SU-DHL-6 (cell line): ENCODE measurements around the gene RFPL4AL1.
"Not testable (repeated sequence)": the region's sequence is repeated elsewhere in the genome, so short reads cannot be mapped to it uniquely, and the experiment has no call there.

Source experiments
- H2AFZ ChIP-seq: fragments of 200-600 bp; sonication (generic); 2 replicates; pipeline ENCODE4 v1.6.1; 2014; ENCODE audit warnings: low read depth, mild to moderate bottlenecking, moderate library complexity, mixed read lengths, antibody characterized with exemption, low read length; ENCODE audit not compliant: severe bottlenecking
- H3F3A ChIP-seq: fragments of 200-600 bp; shearing (Covaris generic); 2 replicates; pipeline ENCODE4 v1.6.0; 2016; ENCODE audit warnings: antibody characterized with exemption, mild to moderate bottlenecking; ENCODE audit not compliant: insufficient read depth
- H3K27ac ChIP-seq: fragments of 200-600 bp; sonication (generic); 2 replicates; pipeline ENCODE4 v1.5.1; 2016; ENCODE audit warnings: low read depth, mild to moderate bottlenecking, low read length, moderate library complexity, mixed read lengths
- H3K27me3 ChIP-seq: fragments of 200-600 bp; sonication (generic), shearing (Covaris generic); 2 replicates; pipeline ENCODE4 v1.6.0; 2014; ENCODE audit warnings: mild to moderate bottlenecking, low read length
- H3K36me3 ChIP-seq: fragments of 200-600 bp; sonication (generic); 2 replicates; pipeline ENCODE4 v1.6.1; 2014; ENCODE audit warnings: mild to moderate bottlenecking, low read length, mixed read lengths
- H3K4me2 ChIP-seq: fragments of 300-600, 200-600 bp; shearing (Covaris generic), sonication (generic); 2 replicates; pipeline ENCODE4 v1.6.0; 2014; ENCODE audit warnings: low read length, low read depth, mild to moderate bottlenecking; ENCODE audit not compliant: poor library complexity, severe bottlenecking
- H3K4me3 ChIP-seq: fragments of 200-600 bp; sonication (generic); 2 replicates; pipeline ENCODE4 v1.5.1; 2014; ENCODE audit warnings: antibody characterized with exemption, low read length, mild to moderate bottlenecking, mixed read lengths; ENCODE audit not compliant: insufficient read depth, poor library complexity, severe bottlenecking
- H3K79me2 ChIP-seq: fragments of 200-600 bp; sonication (generic); 2 replicates; pipeline ENCODE4 v1.6.1; 2014; ENCODE audit warnings: mild to moderate bottlenecking, low read length, moderate library complexity; ENCODE audit not compliant: insufficient read depth
- H3K9ac ChIP-seq: fragments of 200-600 bp; sonication (generic); 2 replicates; pipeline ENCODE4 v1.7.0; 2014; ENCODE audit warnings: mild to moderate bottlenecking, low read length
- H3K9me2 ChIP-seq: fragments of 200-600 bp; sonication (generic); replicated peaks from 2 replicates; pipeline ENCODE4 v1.6.1; 2014; ENCODE audit warnings: low read length; ENCODE audit not compliant: insufficient read depth
- H3K9me3 ChIP-seq: fragments of 200-600 bp; sonication (generic); 2 replicates; pipeline ENCODE4 v1.6.1; 2014; ENCODE audit warnings: low read length, mixed read lengths; ENCODE audit not compliant: insufficient read depth
- H4K20me1 ChIP-seq: fragments of 200-600 bp; sonication (generic); 2 replicates; pipeline ENCODE4 v1.6.1; 2014; ENCODE audit warnings: low read depth, mild to moderate bottlenecking, antibody characterized with exemption, low read length, moderate library complexity, mixed read lengths
- CTCF ChIP-seq: fragments of 200-600 bp; sonication (generic); IDR thresholded peaks from one replicate; pipeline ENCODE4 v1.5.1; 2017; ENCODE audit warnings: antibody characterized with exemption, mild to moderate bottlenecking, low read length, moderate library complexity; ENCODE audit not compliant: insufficient read depth, poor library complexity, severe bottlenecking
- EZH2phosphoT487 ChIP-seq: fragments of 200-600 bp; sonication (generic), shearing (Covaris generic); conservative IDR thresholded peaks from 2 replicates; pipeline ENCODE4 v1.6.1; 2018; ENCODE audit warnings: mild to moderate bottlenecking, antibody characterized with exemption, low read length, moderate library complexity, mixed read lengths

RFPL4AL1 gene

GRCh38 chr19:55738302-55738701, 30.6 kb upstream of the RFPL4AL1 start, which contains the start of gene NLRP9:
Gene NLRP9 (minus strand): TSS chr19:55738402. CDS start chr19:55738374, 28 bp downstream.
- Histone ChIP-seq H3K4me2 (no peak within 1 kb of the TSS), H2AFZ (no peak within 1 kb of the TSS), H3K36me3 (no peaks in the 10 kb centered on the region), H3K27ac (no peak within 1 kb of the TSS), H3K9ac (no peak within 1 kb of the TSS), H3K27me3 (no peaks in the 10 kb centered on the region), H4K20me1 (no peaks in the 10 kb centered on the region), H3F3A (no peaks in the 10 kb centered on the region), H3K4me3 (no peak within 1 kb of the TSS), H3K9me3 (no peaks in the 10 kb centered on the region), H3K79me2 (no peaks in the 10 kb centered on the region), H3K9me2 (no peaks in the 10 kb centered on the region)
- no peak for TF ChIP-seq CTCF
- TF ChIP-seq EZH2phosphoT487, result no peak

- H3K9me3 ChIP-seq, result no peaks in the 10 kb centered on the region
Observed at GRCh38 chr19:55750715-55751114, 18.2 kb upstream of the RFPL4AL1 start.

GRCh38 chr19:55753401-55753800, 15.5 kb upstream of the RFPL4AL1 start:
- H3K4me2 ChIP-seq, result no peak overlapping the region
- H3K9me3 ChIP-seq, result no peaks in the 10 kb centered on the region
- no peak overlapping the region for H2AFZ ChIP-seq
- no peaks in the 10 kb centered on the region for H3F3A ChIP-seq
- no peaks in the 10 kb centered on the region for H3K27me3 ChIP-seq
- H3K4me3 ChIP-seq, result no peak overlapping the region
- no peaks in the 10 kb centered on the region for H3K9me2 ChIP-seq
- TF ChIP-seq EZH2phosphoT487 (no peak), CTCF (no peak)
- H4K20me1 ChIP-seq, result no peaks in the 10 kb centered on the region
- H3K36me3 ChIP-seq, result no peaks in the 10 kb centered on the region
- H3K27ac ChIP-seq, result no peak overlapping the region
- H3K79me2 ChIP-seq, result no peaks in the 10 kb centered on the region
- no peak overlapping the region for H3K9ac ChIP-seq

More at GRCh38 chr19:55750715-55751114, 18.2 kb upstream of the RFPL4AL1 start:
- TF ChIP-seq CTCF (no peak), EZH2phosphoT487 (no peak)
- H3K4me2 ChIP-seq, result no peak overlapping the region
- H4K20me1 ChIP-seq, result no peaks in the 10 kb centered on the region
- H3F3A ChIP-seq, result no peaks in the 10 kb centered on the region
- H3K9ac ChIP-seq, result no peak overlapping the region
- H3K4me3 ChIP-seq, result no peak overlapping the region
- H3K27ac ChIP-seq, result no peak overlapping the region
- no peaks in the 10 kb centered on the region for H3K27me3 ChIP-seq
- H3K79me2 ChIP-seq, result no peaks in the 10 kb centered on the region
- no peaks in the 10 kb centered on the region for H3K9me2 ChIP-seq
- H2AFZ ChIP-seq, result no peak overlapping the region
- H3K36me3 ChIP-seq, result no peaks in the 10 kb centered on the region

GRCh38 chr19:55756808-55757207, 12.1 kb upstream of the RFPL4AL1 start:
- H3K4me3 ChIP-seq, H3K9ac ChIP-seq, H3K9me3 ChIP-seq, H4K20me1 ChIP-seq, H3F3A ChIP-seq, H3K36me3 ChIP-seq, H3K27ac ChIP-seq, H3K79me2 ChIP-seq, H2AFZ ChIP-seq, H3K27me3 ChIP-seq, H3K9me2 ChIP-seq, H3K4me2 ChIP-seq: not testable (repeated sequence)

- H3K4me3 ChIP-seq, H3K9me2 ChIP-seq, H3F3A ChIP-seq, H3K79me2 ChIP-seq, H3K27me3 ChIP-seq, H3K27ac ChIP-seq, H4K20me1 ChIP-seq, H3K36me3 ChIP-seq, H3K4me2 ChIP-seq, H3K9ac ChIP-seq, H2AFZ ChIP-seq, H3K9me3 ChIP-seq: not testable (repeated sequence)
Observed at GRCh38 chr19:55758797-55759196, 10.1 kb upstream of the RFPL4AL1 start, which contains the start of gene RFPL4A. Gene RFPL4A (plus strand): TSS chr19:55759097. CDS start chr19:55761801, 2,704 bp downstream.
